Endothelial cell of umbilical vein (primary cell): ENCODE results near the gene PPARD. TPM values are rescaled to one million over a fixed set of nuclear protein-coding genes. Genes with fewer than 3 reads are reported as not detected.

Source experiments
- BruUV-seq: library from RNA; stranded (reverse); fragments of 400-500 nt; replicated peaks from 2 replicates; lab custom pipeline; 2021; lab: Mats Ljungman, UMichigan
- CTCF ChIA-PET: fragments of 300-600, 350-600 bp; sonication (Branson Sonifier 250); formaldehyde crosslinking; loops from one replicate; lab custom pipeline; 2021; ENCODE audit warnings: antibody characterized with exemption, inconsistent platforms; lab: Charles Lee
- POLR2A ChIA-PET: fragments of 300-600, 350-600 bp; sonication (Branson Sonifier 250); formaldehyde crosslinking; loops from one replicate; lab custom pipeline; 2021; ENCODE audit warnings: antibody characterized with exemption, inconsistent platforms; lab: Charles Lee
- DNase-seq: peaks from one replicate; pipeline ENCODE4 v3.0.0-alpha.2; 2011; ENCODE audit warnings: low read depth, low spot score
- FAIRE-seq: peaks from 2 replicates; lab custom pipeline; 2011; peaks lifted over from hg19 to GRCh38; lab: Jason Lieb, UNC
- H2AFZ ChIP-seq: 2 replicates; pipeline ENCODE4 v1.6.0; 2012; ENCODE audit warnings: low read depth, low read length, control low read depth, inconsistent platforms
- H3K27ac ChIP-seq: 2 replicates; pipeline ENCODE4 v1.5.1; 2011; ENCODE audit warnings: low read depth, mild to moderate bottlenecking, control low read depth, low read length, moderate library complexity; ENCODE audit not compliant: insufficient read depth
- H3K27me3 ChIP-seq, 2 experiments: 2 replicates each; pipeline versions ENCODE4 v1.6.0 to v1.6.1; 2011; ENCODE audit warnings: low read length in 2 of 2, mixed read lengths in 1 of 2; ENCODE audit not compliant: control insufficient read depth in 2 of 2, insufficient read depth in 2 of 2
- H3K36me3 ChIP-seq, 2 experiments: 2 replicates in 1 of 2; 3 replicates in 1 of 2; pipeline ENCODE4 v1.5.1; 2011; ENCODE audit warnings: low read length in 2 of 2, mild to moderate bottlenecking in 1 of 2, moderate library complexity in 1 of 2; ENCODE audit not compliant: control insufficient read depth in 2 of 2, insufficient read depth in 2 of 2; ENCODE audit errors: extremely low read depth in 1 of 2
- H3K4me1 ChIP-seq: 3 replicates; pipeline ENCODE4 v1.5.1; 2011; ENCODE audit warnings: mild to moderate bottlenecking, low read length; ENCODE audit not compliant: control insufficient read depth, insufficient read depth; ENCODE audit errors: extremely low read depth
- H3K4me2 ChIP-seq: 2 replicates; pipeline ENCODE4 v1.6.1; 2011; ENCODE audit warnings: low read length, control low read depth, mixed read lengths; ENCODE audit not compliant: insufficient read depth
- H3K4me3 ChIP-seq, 3 experiments: fragments of 200-600 bp in 1 of 3; sonication (generic), shearing (Covaris generic) in 1 of 3; replicated peaks in 1 of 3; 2 replicates each; pipeline ENCODE4 v1.5.1; 2011 to 2016; ENCODE audit warnings: control low read depth in 3 of 3, low read length in 3 of 3, mild to moderate bottlenecking in 2 of 3, inconsistent platforms in 1 of 3, low read depth in 1 of 3, moderate library complexity in 1 of 3; ENCODE audit not compliant: insufficient read depth in 1 of 3
- H3K79me2 ChIP-seq: 2 replicates; pipeline ENCODE4 v1.6.0; 2012; ENCODE audit warnings: low read length, inconsistent platforms; ENCODE audit not compliant: control insufficient read depth, insufficient read depth
- H3K9ac ChIP-seq: replicated peaks from 2 replicates; pipeline ENCODE3; 2011; ENCODE audit warnings: low read length, control low read depth; ENCODE audit not compliant: insufficient read depth; ENCODE audit errors: extremely low read depth
- H3K9me1 ChIP-seq: replicated peaks from 3 replicates; pipeline ENCODE4 v1.6.0; 2011; ENCODE audit warnings: mild to moderate bottlenecking, low read length; ENCODE audit not compliant: control insufficient read depth, insufficient read depth; ENCODE audit errors: extremely low read depth
- H3K9me3 ChIP-seq: replicated peaks from 2 replicates; pipeline ENCODE4 v1.5.1; 2012; ENCODE audit warnings: low read length, inconsistent platforms; ENCODE audit not compliant: control insufficient read depth, insufficient read depth
- H4K20me1 ChIP-seq: replicated peaks from 2 replicates; pipeline ENCODE3; 2011; ENCODE audit warnings: mild to moderate bottlenecking, low read length; ENCODE audit not compliant: control insufficient read depth, insufficient read depth; ENCODE audit errors: extremely low read depth
- EZH2 ChIP-seq: IDR thresholded peaks from 2 replicates; pipeline ENCODE4 v1.6.1; 2012; ENCODE audit warnings: borderline replicate concordance, low read depth, mild to moderate bottlenecking, moderate library complexity, low read length, inconsistent platforms; ENCODE audit not compliant: severe bottlenecking
- FOS ChIP-seq: IDR thresholded peaks from 2 replicates; pipeline ENCODE4 v1.6.1; 2011; ENCODE audit warnings: mild to moderate bottlenecking, low read length, moderate library complexity, borderline replicate concordance; ENCODE audit not compliant: insufficient read depth
- GATA2 ChIP-seq: IDR thresholded peaks from 2 replicates; pipeline ENCODE4 v1.7.0; 2011; ENCODE audit warnings: low read depth, mild to moderate bottlenecking, moderate library complexity, mixed read lengths, low read length; ENCODE audit not compliant: insufficient read length, insufficient read depth
- JUN ChIP-seq: IDR thresholded peaks from 2 replicates; pipeline ENCODE4 v1.6.1; 2011; ENCODE audit warnings: borderline replicate concordance, low read depth; ENCODE audit not compliant: insufficient read length, insufficient read depth
- MYC ChIP-seq: IDR thresholded peaks from one replicate; pipeline ENCODE4 v1.6.1; 2011; ENCODE audit warnings: mild to moderate bottlenecking, low read depth, low read length
- POLR2A ChIP-seq: IDR thresholded peaks from 2 replicates; pipeline ENCODE4 v1.6.1; 2012; ENCODE audit warnings: low read depth, mild to moderate bottlenecking, control low read depth, low read length
- POLR2AphosphoS5 ChIP-seq: IDR thresholded peaks from 2 replicates; pipeline ENCODE4 v1.6.1; 2012; ENCODE audit warnings: low read depth, mild to moderate bottlenecking, control low read depth, low read length, moderate library complexity; ENCODE audit not compliant: insufficient read depth
- dilution Hi-C: fragments of 300-500 bp; cut with MboI; formaldehyde crosslinking; loops from one replicate; pipeline ENCODE4 v1.15.0; 2019; ENCODE audit warnings: low sequenced_read_pairs; ENCODE audit not compliant: extremely low pct_ligation_motif_present
- intact Hi-C: fragments of 100-400 bp; cut with micrococcal nuclease; formaldehyde crosslinking; loops from one replicate; pipeline ENCODE4 v1.10.0; 2022
- polyA plus RNA-seq, 4 experiments: library from polyadenylated mRNA; depleted of rRNA in 3 of 4; stranded (reverse) in 3 of 4; unstranded in 1 of 4; fragments of >200 nt; gene quantifications; 2 replicates each; pipeline versions ENCODE4 v1.2.1 to v1.2.3, GENCODE V29; 2011 to 2012; ENCODE audit warnings: missing spikeins in 1 of 4
- total RNA-seq: library from RNA; stranded (reverse); gene quantifications from 2 replicates; pipeline ENCODE4 v1.2.3, GENCODE V29; 2021
- TF ChIP-seq, protein P1 (sequence below), 2 donors: IDR thresholded peaks; 1 replicate in 1 of 2; 2 replicates in 1 of 2; pipeline ENCODE4 v1.5.1; 2011; ENCODE audit warnings: low read length in 2 of 2, mild to moderate bottlenecking in 2 of 2, moderate library complexity in 2 of 2, control low read depth in 1 of 2, inconsistent platforms in 1 of 2, low read depth in 1 of 2; ENCODE audit not compliant: insufficient read depth in 1 of 2; ENCODE audit errors: extremely low read depth in 1 of 2
- TF ChIP-seq, protein P2 (sequence below): IDR thresholded peaks from 2 replicates; pipeline ENCODE4 v1.6.1; 2011; ENCODE audit not compliant: insufficient read depth, insufficient read length

The PPARD gene
- total and polyA plus RNA-seq, 2 donors (not counting 3 experiments of a cell fraction or from before 2014, with no cell fraction given) = 23.4 to 29.2 TPM

DNA sequence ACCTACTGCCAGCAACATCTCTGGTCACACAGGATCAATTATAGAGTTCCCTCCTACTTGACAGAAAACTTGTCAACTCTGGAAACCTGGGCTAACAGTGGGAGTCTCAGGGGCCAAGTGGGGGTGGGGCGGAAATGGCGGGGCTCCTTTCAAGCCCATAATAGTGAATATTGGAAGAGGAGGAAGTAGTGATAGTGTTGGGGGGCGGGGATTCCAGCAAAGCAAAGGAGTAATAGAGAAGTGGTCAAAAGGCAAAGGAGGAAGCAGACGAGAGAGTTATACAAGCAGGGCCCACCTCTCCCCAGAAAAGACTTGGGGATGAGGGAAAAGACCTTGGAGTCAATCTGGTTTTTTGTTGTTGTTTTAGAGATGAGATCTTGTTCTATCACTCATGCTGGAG lies 42.7 kb upstream of the PPARD start:
- Histone ChIP-seq H3K79me2 (no peaks in the 10 kb centered on the region), H3K4me3 (no peak overlapping the region), H4K20me1 (no peaks in the 10 kb centered on the region), H3K27me3 (no peaks in the 10 kb centered on the region), H2AFZ (no peak overlapping the region), H3K4me1 (peaks cover 17% of the 10 kb centered on the region), H3K9ac (no peak overlapping the region), H3K4me2 (no peak overlapping the region), H3K9me1 (no peaks in the 10 kb centered on the region), H3K36me3 (peaks cover 0 to 6% of the 10 kb centered on the region in 2 experiments), H3K9me3 (no peaks in the 10 kb centered on the region), H3K27ac (no peak overlapping the region)
- DNase-seq (no peak), FAIRE-seq (no peak)
- dilution Hi-C loops (no loop called here), intact Hi-C loops (loop anchor here (2.0 to 10.0 kb wide), 2 partner anchors 19 to 435 kb away; partner anchors contain the start of gene ARMC12)
- TF ChIP-seq GATA2 (no peak), EZH2 (no peak)
- POLR2A ChIA-PET = no interaction called here
- CTCF ChIA-PET = no interaction called here
- BruUV-seq = no TSS peak

DNA sequence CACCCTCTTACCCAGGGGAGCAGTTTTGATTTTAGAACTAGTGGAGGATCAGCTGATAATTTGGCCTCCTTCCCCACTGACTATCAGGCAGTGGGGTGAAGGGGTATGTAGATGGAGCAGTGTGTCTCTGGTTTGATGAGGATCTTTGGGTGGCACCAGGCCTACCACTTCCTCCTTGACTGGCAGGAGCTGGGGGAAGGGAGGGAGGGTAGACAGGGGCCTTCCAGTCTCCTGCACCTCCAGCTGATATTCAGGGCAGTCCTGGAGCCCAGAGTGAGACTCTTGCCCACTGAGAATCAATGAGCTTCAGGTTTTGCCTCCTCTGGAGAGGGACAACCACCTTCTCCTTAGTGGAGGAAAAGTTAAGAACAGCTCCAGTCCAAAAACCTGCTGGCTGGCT lies 41.5 kb upstream of the PPARD start:
- Histone ChIP-seq H2AFZ (no peak overlapping the region), H3K4me3 (no peak overlapping the region), H3K79me2 (no peaks in the 10 kb centered on the region), H3K4me1 (peaks cover 17% of the 10 kb centered on the region), H3K36me3 (no peaks in the 10 kb centered on the region), H3K9me3 (no peaks in the 10 kb centered on the region), H3K4me2 (no peak overlapping the region), H3K9ac (no peak overlapping the region), H4K20me1 (no peaks in the 10 kb centered on the region), H3K27me3 (no peaks in the 10 kb centered on the region), H3K27ac (no peak overlapping the region), H3K9me1 (no peaks in the 10 kb centered on the region)
- BruUV-seq = no TSS peak
- FAIRE-seq (no peak), DNase-seq (no peak)
- intact Hi-C loops (no loop called here), dilution Hi-C loops (no loop called here)
- no peak for TF ChIP-seq EZH2
- TF ChIP-seq, protein P1, sequence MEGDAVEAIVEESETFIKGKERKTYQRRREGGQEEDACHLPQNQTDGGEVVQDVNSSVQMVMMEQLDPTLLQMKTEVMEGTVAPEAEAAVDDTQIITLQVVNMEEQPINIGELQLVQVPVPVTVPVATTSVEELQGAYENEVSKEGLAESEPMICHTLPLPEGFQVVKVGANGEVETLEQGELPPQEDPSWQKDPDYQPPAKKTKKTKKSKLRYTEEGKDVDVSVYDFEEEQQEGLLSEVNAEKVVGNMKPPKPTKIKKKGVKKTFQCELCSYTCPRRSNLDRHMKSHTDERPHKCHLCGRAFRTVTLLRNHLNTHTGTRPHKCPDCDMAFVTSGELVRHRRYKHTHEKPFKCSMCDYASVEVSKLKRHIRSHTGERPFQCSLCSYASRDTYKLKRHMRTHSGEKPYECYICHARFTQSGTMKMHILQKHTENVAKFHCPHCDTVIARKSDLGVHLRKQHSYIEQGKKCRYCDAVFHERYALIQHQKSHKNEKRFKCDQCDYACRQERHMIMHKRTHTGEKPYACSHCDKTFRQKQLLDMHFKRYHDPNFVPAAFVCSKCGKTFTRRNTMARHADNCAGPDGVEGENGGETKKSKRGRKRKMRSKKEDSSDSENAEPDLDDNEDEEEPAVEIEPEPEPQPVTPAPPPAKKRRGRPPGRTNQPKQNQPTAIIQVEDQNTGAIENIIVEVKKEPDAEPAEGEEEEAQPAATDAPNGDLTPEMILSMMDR (IDR thresholded peaks at IDR 0.05; ENCODE audit: extremely low read depth in 1 of 2, insufficient read depth in 1 of 2, low read depth in 1 of 2, low read length in 2 of 2) = no peak
- no peak for TF ChIP-seq POLR2A
- TF ChIP-seq, protein P2, sequence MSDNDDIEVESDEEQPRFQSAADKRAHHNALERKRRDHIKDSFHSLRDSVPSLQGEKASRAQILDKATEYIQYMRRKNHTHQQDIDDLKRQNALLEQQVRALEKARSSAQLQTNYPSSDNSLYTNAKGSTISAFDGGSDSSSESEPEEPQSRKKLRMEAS = no peak
- TF ChIP-seq MYC = no peak
- TF ChIP-seq FOS = no peak
- TF ChIP-seq POLR2AphosphoS5 = no peak
- no peak for TF ChIP-seq GATA2
- TF ChIP-seq JUN = no peak
- CTCF ChIA-PET = interaction anchor here (0.6 to 1.5 kb wide), 5 partner anchors 8 to 149 kb away, joined by 3 to 6 read pairs (median 3); no protein-coding TSS in a partner anchor
- POLR2A ChIA-PET = no interaction called here
